PC-9 (cell line): ENCODE measurements around the gene CD72.

ENCODE experiments used
- CTCF ChIP-seq: fragments of 200-600 bp; sonication (generic); conservative IDR thresholded peaks from 2 replicates; pipeline ENCODE4 v1.6.1; 2017; ENCODE audit warnings: mixed run types, antibody characterized with exemption, mild to moderate bottlenecking, moderate library complexity
- EZH2 ChIP-seq: fragments of 200-600 bp; sonication (generic); IDR thresholded peaks from 2 replicates; pipeline ENCODE4 v1.8.0; 2017; ENCODE audit warnings: antibody characterized with exemption, low read depth

- TF ChIP-seq EZH2 (no peak), CTCF (no peak)
These were observed 18.1 kb upstream of the CD72 start for GRCh38 chr9:35636135-35636876.
